ENCODE data around the gene OR9A4. TPM values are rescaled to one million over a fixed set of nuclear protein-coding genes. Genes with fewer than 3 reads are reported as not detected.

The OR9A4 gene
- total RNA-seq, 2 experiments from 2014 or later = 0.06 TPM; not detected in 1

- no peak overlapping the region for H2AFZ ChIP-seq (ENCODE audit: low read length)
- ChIA-PET POLR2A (no interaction called here), CTCF (ENCODE audit: unreplicated experiment) (no interaction called here)
- no peaks in the 10 kb centered on the region for H4K20me1 ChIP-seq (ENCODE audit: insufficient read depth, low read length)
- no peaks in the 10 kb centered on the region for H3K79me2 ChIP-seq (ENCODE audit: insufficient read depth, low read depth, low read length)
- H3K4me1 ChIP-seq (ENCODE audit: insufficient read depth, low read length, poor library complexity, severe bottlenecking) = no peaks in the 10 kb centered on the region
- H3K4me2 ChIP-seq (ENCODE audit: low read length) = no peak overlapping the region
- H3K27ac ChIP-seq (ENCODE audit: low read depth, low read length, poor library complexity, severe bottlenecking) = no peak overlapping the region
- H3K36me3 ChIP-seq (ENCODE audit: insufficient read depth, low read length) = no peaks in the 10 kb centered on the region
- no peaks in the 10 kb centered on the region for H3K9me3 ChIP-seq (ENCODE audit: low read length)
- no TSS peak for BruUV-seq (replicated peaks)
- no peak for DNase-seq (ENCODE audit: low spot score)
- TF ChIP-seq EZH2phosphoT487 (IDR thresholded peaks at IDR 0.05; ENCODE audit: borderline replicate concordance, low read depth, low read length) (no peak), CTCF (conservative IDR thresholded peaks at IDR 0.05; ENCODE audit: low read length) (no peak)
- no peak overlapping the region for H3K4me3 ChIP-seq (ENCODE audit: low read depth, low read length, poor library complexity, severe bottlenecking)
- intact Hi-C loops (cut with micrococcal nuclease; ENCODE audit: unreplicated experiment) = no loop called here
- H3K9me2 ChIP-seq (ENCODE audit: insufficient read depth, low read length) = no peaks in the 10 kb centered on the region
Measured at GRCh38 chr7:141874787-141875186, 41.4 kb upstream of the OR9A4 start.

- Histone ChIP-seq H3K4me1 (ENCODE audit: insufficient read depth, low read length, poor library complexity, severe bottlenecking) (no peaks in the 10 kb centered on the region), H3K4me2 (ENCODE audit: low read length) (no peak overlapping the region), H3K79me2 (ENCODE audit: insufficient read depth, low read depth, low read length) (no peaks in the 10 kb centered on the region), H3K9me3 (ENCODE audit: low read length) (no peaks in the 10 kb centered on the region), H3K4me3 (ENCODE audit: low read depth, low read length, poor library complexity, severe bottlenecking) (no peak overlapping the region), H3K36me3 (ENCODE audit: insufficient read depth, low read length) (no peaks in the 10 kb centered on the region), H4K20me1 (ENCODE audit: insufficient read depth, low read length) (no peaks in the 10 kb centered on the region), H2AFZ (ENCODE audit: low read length) (no peak overlapping the region), H3K27ac (ENCODE audit: low read depth, low read length, poor library complexity, severe bottlenecking) (no peak overlapping the region), H3K9me2 (ENCODE audit: insufficient read depth, low read length) (no peaks in the 10 kb centered on the region)
- no peak for TF ChIP-seq CTCF (conservative IDR thresholded peaks at IDR 0.05; ENCODE audit: low read length)
- no peak for TF ChIP-seq EZH2phosphoT487 (IDR thresholded peaks at IDR 0.05; ENCODE audit: borderline replicate concordance, low read depth, low read length)
- DNase-seq (ENCODE audit: low spot score) = no peak
- ChIA-PET CTCF (ENCODE audit: unreplicated experiment) (no interaction called here), POLR2A (no interaction called here)
- intact Hi-C loops (cut with micrococcal nuclease; ENCODE audit: unreplicated experiment) = no loop called here
- BruUV-seq (replicated peaks) = no TSS peak
Measured at GRCh38 chr7:141875453-141875852, 40.7 kb upstream of the OR9A4 start.

GRCh38 chr7:141876371-141876770, 39.8 kb upstream of the OR9A4 start:
- CTCF ChIA-PET (ENCODE audit: unreplicated experiment) = no interaction called here
- no peak overlapping the region for H3K4me2 ChIP-seq (ENCODE audit: low read length)
- H3K79me2 ChIP-seq (ENCODE audit: insufficient read depth, low read depth, low read length) = no peaks in the 10 kb centered on the region
- H3K9me2 ChIP-seq (ENCODE audit: insufficient read depth, low read length) = no peaks in the 10 kb centered on the region
- H3K4me1 ChIP-seq (ENCODE audit: insufficient read depth, low read length, poor library complexity, severe bottlenecking) = no peaks in the 10 kb centered on the region
- no peak overlapping the region for H3K4me3 ChIP-seq (ENCODE audit: low read depth, low read length, poor library complexity, severe bottlenecking)
- POLR2A ChIA-PET = no interaction called here
- H4K20me1 ChIP-seq (ENCODE audit: insufficient read depth, low read length) = no peaks in the 10 kb centered on the region
- H3K9me3 ChIP-seq (ENCODE audit: low read length) = no peaks in the 10 kb centered on the region
- DNase-seq (ENCODE audit: low spot score) = no peak
- no peaks in the 10 kb centered on the region for H3K36me3 ChIP-seq (ENCODE audit: insufficient read depth, low read length)
- no peak for TF ChIP-seq CTCF (conservative IDR thresholded peaks at IDR 0.05; ENCODE audit: low read length)
- no peak for TF ChIP-seq EZH2phosphoT487 (IDR thresholded peaks at IDR 0.05; ENCODE audit: borderline replicate concordance, low read depth, low read length)
- BruUV-seq (replicated peaks) = no TSS peak
- no peak overlapping the region for H2AFZ ChIP-seq (ENCODE audit: low read length)
- intact Hi-C loops (cut with micrococcal nuclease; ENCODE audit: unreplicated experiment) = no loop called here
- H3K27ac ChIP-seq (ENCODE audit: low read depth, low read length, poor library complexity, severe bottlenecking) = no peak overlapping the region

Data from OCI-LY7 (cell line).